ENCODE results near the gene HLA-DMA.

HLA-DMA gene

GRCh38 chr6:32950449-32950848, 2.4 kb downstream of the HLA-DMA start:
- no peak for TF ChIP-seq CREB1 (IDR thresholded peaks at IDR 0.05; ENCODE audit: low read depth)
- no peak for TF ChIP-seq EP300 (IDR thresholded peaks at IDR 0.05; ENCODE audit: borderline replicate concordance)
- TF ChIP-seq FOXM1 (IDR thresholded peaks at IDR 0.05; ENCODE audit: borderline replicate concordance, low read depth), result no peak
- no peak for TF ChIP-seq EGR1 (IDR thresholded peaks at IDR 0.05)
- TF ChIP-seq, protein P1, sequence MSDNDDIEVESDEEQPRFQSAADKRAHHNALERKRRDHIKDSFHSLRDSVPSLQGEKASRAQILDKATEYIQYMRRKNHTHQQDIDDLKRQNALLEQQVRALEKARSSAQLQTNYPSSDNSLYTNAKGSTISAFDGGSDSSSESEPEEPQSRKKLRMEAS (IDR thresholded peaks at IDR 0.05), result no peak
- TF ChIP-seq NFIC (IDR thresholded peaks at IDR 0.05), result no peak
- no peak for TF ChIP-seq CEBPB (IDR thresholded peaks at IDR 0.05)
- TF ChIP-seq RAD21 (IDR thresholded peaks at IDR 0.05; ENCODE audit: low read depth), result no peak
- TF ChIP-seq TCF12 (IDR thresholded peaks at IDR 0.05; ENCODE audit: low read depth), result no peak
- TF ChIP-seq TEAD4 (IDR thresholded peaks at IDR 0.05), result no peak
- no peak for TF ChIP-seq ZBTB7A (IDR thresholded peaks at IDR 0.05; ENCODE audit: low read depth)
- no peak for TF ChIP-seq TAF1 (IDR thresholded peaks at IDR 0.05; ENCODE audit: low read depth)
- TF ChIP-seq, protein P2, sequence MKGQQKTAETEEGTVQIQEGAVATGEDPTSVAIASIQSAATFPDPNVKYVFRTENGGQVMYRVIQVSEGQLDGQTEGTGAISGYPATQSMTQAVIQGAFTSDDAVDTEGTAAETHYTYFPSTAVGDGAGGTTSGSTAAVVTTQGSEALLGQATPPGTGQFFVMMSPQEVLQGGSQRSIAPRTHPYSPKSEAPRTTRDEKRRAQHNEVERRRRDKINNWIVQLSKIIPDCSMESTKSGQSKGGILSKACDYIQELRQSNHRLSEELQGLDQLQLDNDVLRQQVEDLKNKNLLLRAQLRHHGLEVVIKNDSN (IDR thresholded peaks at IDR 0.05), result no peak
- TF ChIP-seq YY1 (IDR thresholded peaks at IDR 0.05; ENCODE audit: low read depth), result no peak
- no peak for TF ChIP-seq REST (IDR thresholded peaks at IDR 0.05; ENCODE audit: low read depth)

DNA sequence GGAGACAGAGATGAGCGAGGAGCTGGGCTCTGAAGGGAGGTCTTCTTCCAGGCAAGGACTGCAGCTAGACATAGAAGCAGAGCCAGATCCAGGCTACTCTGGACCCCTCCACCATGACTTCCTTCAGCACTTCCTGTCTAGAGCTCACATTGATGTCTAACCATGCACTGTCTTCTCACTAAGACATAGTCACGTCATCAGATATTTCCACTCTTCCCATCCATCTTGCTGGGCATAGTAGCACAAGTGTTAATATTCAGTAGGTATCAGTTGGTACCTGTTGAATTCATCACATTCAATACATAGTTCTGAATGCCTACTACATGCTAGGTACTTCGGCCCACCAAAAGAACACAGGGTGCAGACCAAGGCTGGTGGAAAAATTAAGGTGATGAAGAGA, 2.9 kb downstream of the HLA-DMA start:
- TF ChIP-seq, protein P2 (IDR thresholded peaks at IDR 0.05), result no peak
- no peak for TF ChIP-seq EP300 (IDR thresholded peaks at IDR 0.05; ENCODE audit: borderline replicate concordance)
- TF ChIP-seq FOXM1 (IDR thresholded peaks at IDR 0.05; ENCODE audit: borderline replicate concordance, low read depth), result no peak
- no peak for TF ChIP-seq NFIC (IDR thresholded peaks at IDR 0.05)
- no peak for TF ChIP-seq RAD21 (IDR thresholded peaks at IDR 0.05; ENCODE audit: low read depth)
- TF ChIP-seq REST (IDR thresholded peaks at IDR 0.05; ENCODE audit: low read depth), result no peak
- no peak for TF ChIP-seq YY1 (IDR thresholded peaks at IDR 0.05; ENCODE audit: low read depth)
- TF ChIP-seq EGR1 (IDR thresholded peaks at IDR 0.05), result no peak
- TF ChIP-seq TCF12 (IDR thresholded peaks at IDR 0.05; ENCODE audit: low read depth), result no peak
- no peak for TF ChIP-seq TEAD4 (IDR thresholded peaks at IDR 0.05)
- TF ChIP-seq ZBTB7A (IDR thresholded peaks at IDR 0.05; ENCODE audit: low read depth), result no peak
- no peak for TF ChIP-seq CREB1 (IDR thresholded peaks at IDR 0.05; ENCODE audit: low read depth)
- TF ChIP-seq TAF1 (IDR thresholded peaks at IDR 0.05; ENCODE audit: low read depth), result no peak
- no peak for TF ChIP-seq CEBPB (IDR thresholded peaks at IDR 0.05)
- TF ChIP-seq, protein P1 (IDR thresholded peaks at IDR 0.05), result no peak

DNA sequence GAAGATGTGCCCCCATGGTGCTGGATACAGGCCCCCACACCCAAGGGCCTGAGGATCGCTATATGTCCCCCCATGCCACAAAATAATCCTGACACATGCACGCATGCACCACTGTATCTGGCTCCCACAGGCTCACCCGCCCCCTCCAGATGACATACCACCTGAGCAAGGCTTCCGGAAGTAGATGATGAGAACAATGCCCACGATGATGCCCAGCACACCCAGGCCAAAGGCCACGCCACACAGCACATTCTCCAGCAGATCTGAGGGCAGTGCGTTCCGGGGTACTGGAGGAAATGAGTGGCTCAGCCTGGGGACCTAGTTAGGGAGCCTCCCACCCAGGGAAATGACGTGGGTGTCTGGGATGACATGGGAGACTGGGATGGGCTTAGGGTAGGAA, 3.8 kb downstream of the HLA-DMA start:
- TF ChIP-seq TAF1 (IDR thresholded peaks at IDR 0.05; ENCODE audit: low read depth), result no peak
- no peak for TF ChIP-seq TCF12 (IDR thresholded peaks at IDR 0.05; ENCODE audit: low read depth)
- TF ChIP-seq EP300 (IDR thresholded peaks at IDR 0.05; ENCODE audit: borderline replicate concordance), result no peak
- no peak for TF ChIP-seq CREB1 (IDR thresholded peaks at IDR 0.05; ENCODE audit: low read depth)
- no peak for TF ChIP-seq FOXM1 (IDR thresholded peaks at IDR 0.05; ENCODE audit: borderline replicate concordance, low read depth)
- no peak for TF ChIP-seq CEBPB (IDR thresholded peaks at IDR 0.05)
- no peak for TF ChIP-seq REST (IDR thresholded peaks at IDR 0.05; ENCODE audit: low read depth)
- TF ChIP-seq TEAD4 (IDR thresholded peaks at IDR 0.05), result no peak
- TF ChIP-seq NFIC (IDR thresholded peaks at IDR 0.05), result no peak
- TF ChIP-seq RAD21 (IDR thresholded peaks at IDR 0.05; ENCODE audit: low read depth), result no peak
- TF ChIP-seq EGR1 (IDR thresholded peaks at IDR 0.05), result no peak

Measured in Ishikawa (cell line).